Fibroblast of villous mesenchyme (primary cell): ENCODE results near the gene IL1RL1. TPM values are rescaled to one million over a fixed set of nuclear protein-coding genes. Genes with fewer than 3 reads are reported as not detected.

Experiments used
- DNase-seq: peaks from one replicate; pipeline ENCODE4 v3.0.0-alpha.2; 2010; ENCODE audit warnings: low read depth
- H3K4me3 ChIP-seq: 2 replicates; pipeline ENCODE4 v1.5.1; 2011; ENCODE audit warnings: low read depth, mild to moderate bottlenecking, low read length
- CTCF ChIP-seq: IDR thresholded peaks from 2 replicates; pipeline ENCODE4 v1.5.1; 2012; ENCODE audit warnings: low read depth, mild to moderate bottlenecking, low read length; ENCODE audit not compliant: insufficient read depth
- total RNA-seq: library from RNA; depleted of rRNA; stranded (reverse); fragments of >200 nt; gene quantifications from 2 replicates; pipeline ENCODE4 v1.2.3, GENCODE V29; 2012

The IL1RL1 gene
- total RNA-seq, 1 donor = 1.3 TPM

- DNase-seq = no peak
- H3K4me3 ChIP-seq = no peak overlapping the region
- no peak for TF ChIP-seq CTCF
These were observed 80.7 kb downstream of the IL1RL1 start for GRCh38 chr2:102392096-102392495.

- DNase-seq = no peak
- H3K4me3 ChIP-seq = no peak overlapping the region
- TF ChIP-seq CTCF = no peak
These were observed 81.6 kb downstream of the IL1RL1 start for GRCh38 chr2:102392942-102393341.

GRCh38 chr2:102396012-102396411 lies 84.6 kb downstream of the IL1RL1 start:
- DNase-seq = no peak
- no peak overlapping the region for H3K4me3 ChIP-seq
- no peak for TF ChIP-seq CTCF

GRCh38 chr2:102397209-102397608 lies 85.8 kb downstream of the IL1RL1 start:
- no peak overlapping the region for H3K4me3 ChIP-seq
- DNase-seq = no peak
- no peak for TF ChIP-seq CTCF

GRCh38 chr2:102399499-102400141 lies 88.3 kb downstream of the IL1RL1 start:
- no peak for TF ChIP-seq CTCF
- DNase-seq = no peak
- no peak overlapping the region for H3K4me3 ChIP-seq

- no peak overlapping the region for H3K4me3 ChIP-seq
- no peak for TF ChIP-seq CTCF
- no peak for DNase-seq
These were observed 90.1 kb downstream of the IL1RL1 start for GRCh38 chr2:102401456-102401855.

Other genes starting within 250 kb of the IL1RL1 start
- 35.8 and 62.6 TPM in 2 replicates for gene IL1R1, start 168.8 kb upstream of the IL1RL1 start, total RNA-seq
- 0.32 and 1.3 TPM in 2 replicates for gene IL1RL2, start 124.5 kb upstream of the IL1RL1 start, total RNA-seq
- 0.43 and 0.64 TPM in 2 replicates for gene IL18R1, start 44.2 kb downstream of the IL1RL1 start, total RNA-seq
- not detected in 2 replicates for gene IL18RAP, start 111.6 kb downstream of the IL1RL1 start, total RNA-seq
- under 0.01 TPM in 1 of 2 replicates, not detected in the other for gene SLC9A4, start 161.7 kb downstream of the IL1RL1 start, total RNA-seq